Body of pancreas (tissue), 4 donors: Measurements from ENCODE around the gene MAST4. TPM values are rescaled to one million over a fixed set of nuclear protein-coding genes. Genes with fewer than 3 reads are reported as not detected.

Experiments
- ATAC-seq: fragments of 150-250 bp; one replicate; pipeline ENCODE4 v1.9.1; 2016
- DNase-seq, 4 donors: peaks; one replicate each; pipeline ENCODE4 v3.0.0-alpha.2; 2019
- H3K27ac ChIP-seq, 4 donors: fragments of 200-600 bp; sonication (generic); 1 replicate in 3 of 4; 2 replicates in 1 of 4; pipeline versions ENCODE4 v1.5.1 to v1.6.1; 2016 to 2019; ENCODE audit warnings: mild to moderate bottlenecking in 1 of 4, mixed read lengths in 1 of 4, moderate library complexity in 1 of 4
- H3K27me3 ChIP-seq, 2 donors: fragments of 200-600 bp; sonication (generic); one replicate each; pipeline ENCODE4 v1.6.0; 2016; ENCODE audit warnings: mild to moderate bottlenecking in 1 of 2
- H3K36me3 ChIP-seq, 2 donors: fragments of 200-600 bp; sonication (generic); replicated peaks in 1 of 2; 2 replicates each; pipeline ENCODE4 v1.5.1; 2016; ENCODE audit warnings: low read depth in 2 of 2; ENCODE audit not compliant: insufficient read depth in 1 of 2
- H3K4me1 ChIP-seq: fragments of 200-600 bp; sonication (generic); one replicate; pipeline ENCODE4 v1.6.0; 2016
- H3K4me3 ChIP-seq, 2 donors: fragments of 200-600 bp; sonication (generic); 1 replicate in 1 of 2; 2 replicates in 1 of 2; pipeline ENCODE4 v1.5.1; 2016 to 2019
- H3K9me3 ChIP-seq, 3 donors: fragments of 200-600 bp; sonication (generic); 1 replicate in 2 of 3; 2 replicates in 1 of 3; pipeline ENCODE4 v1.5.1; 2016
- POLR2A ChIP-seq, 3 donors: fragments of 450-650 bp; IDR thresholded peaks; one replicate each; pipeline ENCODE4 v1.6.1; 2016; ENCODE audit warnings: antibody characterized with exemption in 3 of 3, mild to moderate bottlenecking in 2 of 3
- WGBS, 2 donors: methylation state at CpG; one replicate each; pipeline ENCODE4 v1.1.5; 2017; 5-methylcytosine and 5-hydroxymethylcytosine counted together
- intact Hi-C: fragments of 100-400 bp; cut with DNase I; formaldehyde crosslinking; loops from one replicate; pipeline ENCODE4 v1.15.1; 2023
- total RNA-seq, 2 donors: library from RNA; depleted of rRNA; stranded (reverse); fragments of >200 nt; gene quantifications; one replicate each; pipeline ENCODE4 v1.1.0, GENCODE V29; 2016
- TF ChIP-seq, protein P1 (sequence below), 7 experiments: fragments of 450-650 bp in 4 of 7; fragments of 200-600 bp in 3 of 7; sonication (generic) in 3 of 7; IDR thresholded peaks; one replicate each; pipeline ENCODE4 v1.5.1; 2016 to 2019; ENCODE audit warnings: antibody characterized with exemption in 7 of 7

Gene MAST4
- total RNA-seq, 2 donors from 2014 or later: 17.9 to 29.7 TPM

DNA sequence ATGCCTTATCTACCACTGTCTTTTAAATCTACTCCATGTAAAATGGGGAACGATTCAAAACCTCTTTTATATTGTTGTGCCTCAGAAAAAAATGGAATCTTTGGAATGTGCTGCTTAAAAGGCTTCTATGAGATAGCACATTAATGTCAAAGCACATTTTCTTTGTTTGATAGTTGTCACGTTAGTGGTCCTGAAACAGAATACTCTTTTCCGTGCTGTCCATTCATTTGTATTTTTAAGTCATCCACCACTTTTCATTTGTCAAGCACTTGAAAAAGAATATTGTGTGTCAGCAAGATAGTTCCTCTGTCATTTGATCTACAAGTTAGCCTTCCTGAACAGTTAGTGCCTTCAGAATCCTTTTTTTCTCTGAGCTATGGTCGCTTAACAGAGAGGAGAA is 246.9 kb downstream of the MAST4 start:
- DNase-seq (no peak), ATAC-seq (no peak)
- no peaks in the 10 kb centered on the region for H3K9me3 ChIP-seq
- H3K27ac ChIP-seq: no peak overlapping the region
- H3K4me1 ChIP-seq: no peaks in the 10 kb centered on the region
- 64 to 67% methylated on average over 4 of the region's 4 CpGs for WGBS, 2 donors
- no peak for TF ChIP-seq POLR2A (IDR thresholded peaks at IDR 0.05)
- TF ChIP-seq, protein P1, sequence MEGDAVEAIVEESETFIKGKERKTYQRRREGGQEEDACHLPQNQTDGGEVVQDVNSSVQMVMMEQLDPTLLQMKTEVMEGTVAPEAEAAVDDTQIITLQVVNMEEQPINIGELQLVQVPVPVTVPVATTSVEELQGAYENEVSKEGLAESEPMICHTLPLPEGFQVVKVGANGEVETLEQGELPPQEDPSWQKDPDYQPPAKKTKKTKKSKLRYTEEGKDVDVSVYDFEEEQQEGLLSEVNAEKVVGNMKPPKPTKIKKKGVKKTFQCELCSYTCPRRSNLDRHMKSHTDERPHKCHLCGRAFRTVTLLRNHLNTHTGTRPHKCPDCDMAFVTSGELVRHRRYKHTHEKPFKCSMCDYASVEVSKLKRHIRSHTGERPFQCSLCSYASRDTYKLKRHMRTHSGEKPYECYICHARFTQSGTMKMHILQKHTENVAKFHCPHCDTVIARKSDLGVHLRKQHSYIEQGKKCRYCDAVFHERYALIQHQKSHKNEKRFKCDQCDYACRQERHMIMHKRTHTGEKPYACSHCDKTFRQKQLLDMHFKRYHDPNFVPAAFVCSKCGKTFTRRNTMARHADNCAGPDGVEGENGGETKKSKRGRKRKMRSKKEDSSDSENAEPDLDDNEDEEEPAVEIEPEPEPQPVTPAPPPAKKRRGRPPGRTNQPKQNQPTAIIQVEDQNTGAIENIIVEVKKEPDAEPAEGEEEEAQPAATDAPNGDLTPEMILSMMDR (IDR thresholded peaks at IDR 0.05): no peak
- H3K27me3 ChIP-seq: no peaks in the 10 kb centered on the region
- H3K36me3 ChIP-seq: no peaks in the 10 kb centered on the region
- no peak overlapping the region for H3K4me3 ChIP-seq
- intact Hi-C loops: no loop called here

DNA sequence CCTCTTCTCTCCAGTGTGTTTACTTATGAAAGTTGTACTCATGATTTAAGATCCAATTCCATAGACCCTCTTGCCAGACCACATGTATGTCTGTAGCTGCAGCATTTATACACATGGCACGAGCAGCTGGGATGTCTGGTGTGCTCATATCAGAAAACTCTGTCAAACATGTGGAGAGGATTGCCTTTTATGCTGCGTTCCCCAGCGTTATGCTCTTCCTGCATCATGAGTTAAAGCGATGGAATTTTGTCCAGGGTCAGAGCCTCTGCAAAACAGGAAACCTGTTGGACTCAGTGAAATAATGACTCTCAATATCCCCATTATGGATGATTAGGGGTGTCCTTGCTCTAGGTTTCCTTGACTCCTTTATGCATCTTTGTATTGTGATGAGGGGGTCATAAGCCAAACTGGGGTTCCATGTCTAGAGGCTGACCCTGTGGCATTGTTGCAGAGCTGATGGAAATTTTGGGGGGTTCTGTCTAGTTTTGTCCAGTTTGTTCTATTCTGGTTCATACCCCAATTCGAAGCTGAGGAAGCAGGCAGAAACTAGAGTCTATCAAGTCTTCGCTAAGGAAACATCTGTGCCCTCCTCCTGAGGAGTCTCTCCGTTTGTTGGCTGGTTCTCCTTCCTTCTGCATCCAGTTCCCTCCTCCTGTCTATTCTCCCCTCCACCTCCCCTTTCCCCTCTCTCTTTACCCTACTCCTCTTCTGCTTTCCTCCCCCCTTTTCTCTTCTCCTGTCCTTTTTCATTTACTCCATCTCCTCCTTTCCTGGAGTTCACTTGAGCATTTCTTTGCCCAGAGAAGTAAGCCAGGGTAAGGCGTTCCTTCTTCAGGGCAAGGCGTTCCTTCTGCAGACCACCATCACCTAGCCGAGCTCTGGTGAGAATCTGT is 252.8 kb downstream of the MAST4 start:
- Histone ChIP-seq H3K4me1 (no peaks in the 10 kb centered on the region), H3K9me3 (no peaks in the 10 kb centered on the region), H3K4me3 (no peak overlapping the region), H3K27ac (no peak overlapping the region), H3K27me3 (no peaks in the 10 kb centered on the region), H3K36me3 (no peaks in the 10 kb centered on the region)
- WGBS, 2 donors: 71 to 75% methylated on average over 10 of the region's 10 CpGs
- DNase-seq (no peak), ATAC-seq (no peak)
- intact Hi-C loops: no loop called here
- no peak for TF ChIP-seq POLR2A (IDR thresholded peaks at IDR 0.05)
- TF ChIP-seq, protein P1 (IDR thresholded peaks at IDR 0.05): no peak

DNA sequence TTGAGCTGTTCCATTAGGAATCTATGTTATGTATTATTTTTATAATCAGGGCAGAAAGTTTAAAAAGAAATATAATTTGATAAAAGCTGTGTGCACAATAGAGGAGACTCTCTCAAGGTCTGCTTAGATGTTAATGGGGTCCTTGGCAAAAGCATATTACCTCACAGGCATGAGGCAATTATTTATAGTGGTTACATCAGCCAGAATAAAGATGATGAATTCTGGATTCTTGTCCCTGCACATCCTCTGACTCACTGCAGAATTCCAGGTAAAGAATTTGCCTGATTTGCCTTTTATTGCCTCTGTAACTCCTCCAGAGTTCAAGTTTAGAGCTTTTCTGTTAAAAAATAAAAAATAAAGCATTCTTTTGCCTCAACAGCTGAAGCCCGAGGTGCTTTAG is 253.6 kb downstream of the MAST4 start:
- TF ChIP-seq, protein P1 (IDR thresholded peaks at IDR 0.05): no peak
- no peak for TF ChIP-seq POLR2A (IDR thresholded peaks at IDR 0.05)
- ATAC-seq: no peak
- 89 to 90% methylated on average over 1 of the region's 1 CpG for WGBS, 2 donors
- H3K27ac ChIP-seq: no peak overlapping the region
- no peaks in the 10 kb centered on the region for H3K27me3 ChIP-seq
- no peaks in the 10 kb centered on the region for H3K36me3 ChIP-seq
- intact Hi-C loops: no loop called here
- no peak for DNase-seq
- no peaks in the 10 kb centered on the region for H3K9me3 ChIP-seq
- H3K4me3 ChIP-seq: no peak overlapping the region
- H3K4me1 ChIP-seq: no peaks in the 10 kb centered on the region

DNA sequence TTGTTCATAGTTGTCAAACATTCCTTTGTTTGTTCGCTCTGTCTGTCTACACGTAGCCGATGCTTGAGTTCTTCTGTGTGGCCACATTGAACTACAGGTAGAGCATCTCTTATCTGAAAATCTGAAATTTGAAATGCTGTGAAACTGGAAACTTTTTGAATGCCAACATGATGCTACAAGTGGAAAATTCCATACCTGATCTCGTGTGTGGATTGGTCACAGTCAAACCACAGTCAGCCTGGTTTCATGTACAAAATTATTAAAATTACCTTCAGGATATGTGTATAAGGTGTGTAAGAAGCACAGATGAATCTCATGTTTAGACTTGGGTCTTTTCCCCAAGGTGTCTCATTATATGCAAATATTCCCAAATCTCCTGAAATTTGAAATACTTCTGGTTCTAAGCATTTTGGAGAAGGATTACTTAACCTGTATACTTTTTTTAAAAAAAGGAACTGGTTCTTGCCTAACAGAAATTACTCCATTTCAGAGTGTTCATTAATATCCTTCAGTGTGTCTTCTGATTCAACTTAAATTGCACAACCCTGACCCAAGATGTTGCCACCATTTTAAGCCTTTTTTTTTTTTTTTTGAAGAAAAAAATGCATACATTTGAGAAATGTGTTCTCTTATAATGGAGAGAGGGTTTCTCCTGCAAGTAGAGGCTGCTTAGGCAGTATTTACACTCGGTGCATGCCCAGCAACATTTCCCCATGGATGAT is 254.3 kb downstream of the MAST4 start:
- no peak for ATAC-seq

More for the DNA sequence above, 254.3 kb downstream of the MAST4 start:
- Histone ChIP-seq H3K27ac (no peak overlapping the region), H3K27me3 (no peaks in the 10 kb centered on the region), H3K9me3 (no peaks in the 10 kb centered on the region), H3K4me3 (no peak overlapping the region), H3K4me1 (no peaks in the 10 kb centered on the region), H3K36me3 (no peaks in the 10 kb centered on the region)
- no peak for TF ChIP-seq POLR2A (IDR thresholded peaks at IDR 0.05)
- TF ChIP-seq, protein P1 (IDR thresholded peaks at IDR 0.05): no peak
- intact Hi-C loops: no loop called here
- WGBS, 2 donors: 85 to 87% methylated on average over 5 of the region's 5 CpGs
- peak in 1 of 4 donors; percentile 6 for DNase-seq
